ENCODE results near the gene CREBBP.

DNA sequence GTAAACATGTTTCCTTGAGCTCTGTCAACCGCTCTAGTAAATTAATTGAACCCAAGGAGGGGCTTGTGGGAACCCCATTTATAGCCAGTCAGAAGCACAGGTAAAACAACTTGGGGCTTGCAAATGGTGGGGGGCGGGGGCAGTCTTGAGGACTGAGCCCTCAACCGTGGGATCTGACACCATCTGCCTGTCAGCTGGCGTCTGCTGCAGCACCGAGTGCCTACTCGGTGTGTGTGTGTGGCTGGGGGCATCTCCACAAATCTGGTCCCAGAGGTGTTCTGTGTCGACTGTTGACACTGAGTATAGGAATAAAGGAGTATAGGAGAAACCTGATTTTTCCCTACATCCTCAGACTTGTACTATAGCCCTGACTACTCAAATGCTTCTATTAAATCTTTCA, 20.6 kb downstream of the CREBBP start:
- TF ChIP-seq CTCF (IDR thresholded peaks at IDR 0.05), result no peak
- no peak for TF ChIP-seq POLR2A (IDR thresholded peaks at IDR 0.05; ENCODE audit: low read depth)
